ENCODE results near the gene BBX.

BBX gene

GRCh38 chr3:107522510-107523288 lies at the start of gene BBX:
BBX (plus strand) TSS chr3:107522962; CDS start chr3:107710461, 187,499 bp downstream.
- no CpG with 5 or more reads among the region's 42 CpGs for WGBS (ENCODE audit: insufficient coverage, insufficient read length)

GRCh38 chr3:107476462-107476861 lies 46.3 kb upstream of the BBX start:
- no peaks in the 10 kb centered on the region for H3K27me3 ChIP-seq (ENCODE audit: control insufficient read depth, insufficient read depth, low read length)
- no peaks in the 10 kb centered on the region for H3K36me3 ChIP-seq (ENCODE audit: control insufficient read depth, insufficient read depth, low read length)
- H3K4me1 ChIP-seq (ENCODE audit: control insufficient read depth, insufficient read depth, low read length) = no peaks in the 10 kb centered on the region
- H3K9me3 ChIP-seq (ENCODE audit: control insufficient read depth, insufficient read depth, low read length) = no peaks in the 10 kb centered on the region
- DNase-seq (ENCODE audit: low read depth, low spot score) = no peak
- no peak overlapping the region for H3K27ac ChIP-seq (ENCODE audit: low read length)
- no peak overlapping the region for H3K4me3 ChIP-seq (ENCODE audit: low read length)

More at GRCh38 chr3:107522510-107523288, at the start of gene BBX:
- no peak within 1 kb of the TSS for H3K27ac ChIP-seq (ENCODE audit: low read length)
- H3K27me3 ChIP-seq (ENCODE audit: control insufficient read depth, insufficient read depth, low read length) = no peaks in the 10 kb centered on the region
- H3K9me3 ChIP-seq (ENCODE audit: control insufficient read depth, insufficient read depth, low read length) = no peaks in the 10 kb centered on the region
- DNase-seq (ENCODE audit: low read depth, low spot score) = peak; percentile 64
- H3K4me1 ChIP-seq (ENCODE audit: control insufficient read depth, insufficient read depth, low read length) = no peaks in the 10 kb centered on the region
- no peaks in the 10 kb centered on the region for H3K36me3 ChIP-seq (ENCODE audit: control insufficient read depth, insufficient read depth, low read length)
- peak within 1 kb of the TSS; percentile 94 for H3K4me3 ChIP-seq (ENCODE audit: low read length)

- no peak overlapping the region for H3K27ac ChIP-seq (ENCODE audit: low read length)
- H3K36me3 ChIP-seq (ENCODE audit: control insufficient read depth, insufficient read depth, low read length) = no peaks in the 10 kb centered on the region
- H3K9me3 ChIP-seq (ENCODE audit: control insufficient read depth, insufficient read depth, low read length) = no peaks in the 10 kb centered on the region
- DNase-seq (ENCODE audit: low read depth, low spot score) = no peak
- H3K4me1 ChIP-seq (ENCODE audit: control insufficient read depth, insufficient read depth, low read length) = no peaks in the 10 kb centered on the region
- WGBS (ENCODE audit: insufficient coverage, insufficient read length) = no CpG with 5 or more reads among the region's 2 CpGs
- H3K27me3 ChIP-seq (ENCODE audit: control insufficient read depth, insufficient read depth, low read length) = no peaks in the 10 kb centered on the region
- no peak overlapping the region for H3K4me3 ChIP-seq (ENCODE audit: low read length)
Measured at GRCh38 chr3:107487490-107487889, 35.3 kb upstream of the BBX start.

- Histone ChIP-seq H3K4me1 (ENCODE audit: control insufficient read depth, insufficient read depth, low read length) (no peaks in the 10 kb centered on the region), H3K4me3 (ENCODE audit: low read length) (no peak overlapping the region), H3K27me3 (ENCODE audit: control insufficient read depth, insufficient read depth, low read length) (no peaks in the 10 kb centered on the region), H3K27ac (ENCODE audit: low read length) (no peak overlapping the region), H3K9me3 (ENCODE audit: control insufficient read depth, insufficient read depth, low read length) (no peaks in the 10 kb centered on the region), H3K36me3 (ENCODE audit: control insufficient read depth, insufficient read depth, low read length) (no peaks in the 10 kb centered on the region)
- DNase-seq (ENCODE audit: low read depth, low spot score) = no peak
- WGBS (ENCODE audit: insufficient coverage, insufficient read length) = no CpG with 5 or more reads among the region's 4 CpGs
Measured at GRCh38 chr3:107488942-107489341, 33.8 kb upstream of the BBX start.

- Histone ChIP-seq H3K27me3 (ENCODE audit: control insufficient read depth, insufficient read depth, low read length) (no peaks in the 10 kb centered on the region), H3K4me1 (ENCODE audit: control insufficient read depth, insufficient read depth, low read length) (no peaks in the 10 kb centered on the region), H3K36me3 (ENCODE audit: control insufficient read depth, insufficient read depth, low read length) (no peaks in the 10 kb centered on the region), H3K27ac (ENCODE audit: low read length) (no peak overlapping the region), H3K9me3 (ENCODE audit: control insufficient read depth, insufficient read depth, low read length) (no peaks in the 10 kb centered on the region), H3K4me3 (ENCODE audit: low read length) (no peak overlapping the region)
- no CpG with 5 or more reads among the region's 1 CpG for WGBS (ENCODE audit: insufficient coverage, insufficient read length)
- no peak for DNase-seq (ENCODE audit: low read depth, low spot score)
Measured at GRCh38 chr3:107493134-107493533, 29.6 kb upstream of the BBX start.

GRCh38 chr3:107496855-107497254 lies 25.9 kb upstream of the BBX start:
- no peaks in the 10 kb centered on the region for H3K4me1 ChIP-seq (ENCODE audit: control insufficient read depth, insufficient read depth, low read length)
- no peak for DNase-seq (ENCODE audit: low read depth, low spot score)
- no peak overlapping the region for H3K4me3 ChIP-seq (ENCODE audit: low read length)
- no peaks in the 10 kb centered on the region for H3K9me3 ChIP-seq (ENCODE audit: control insufficient read depth, insufficient read depth, low read length)
- no peak overlapping the region for H3K27ac ChIP-seq (ENCODE audit: low read length)
- no peaks in the 10 kb centered on the region for H3K36me3 ChIP-seq (ENCODE audit: control insufficient read depth, insufficient read depth, low read length)
- H3K27me3 ChIP-seq (ENCODE audit: control insufficient read depth, insufficient read depth, low read length) = no peaks in the 10 kb centered on the region
- WGBS (ENCODE audit: insufficient coverage, insufficient read length) = no CpG with 5 or more reads among the region's 3 CpGs

- no peak overlapping the region for H3K4me3 ChIP-seq (ENCODE audit: low read length)
- DNase-seq (ENCODE audit: low read depth, low spot score) = no peak
- no peak overlapping the region for H3K27ac ChIP-seq (ENCODE audit: low read length)
- no peaks in the 10 kb centered on the region for H3K36me3 ChIP-seq (ENCODE audit: control insufficient read depth, insufficient read depth, low read length)
- H3K4me1 ChIP-seq (ENCODE audit: control insufficient read depth, insufficient read depth, low read length) = no peaks in the 10 kb centered on the region
- no CpG with 5 or more reads among the region's 4 CpGs for WGBS (ENCODE audit: insufficient coverage, insufficient read length)
- H3K27me3 ChIP-seq (ENCODE audit: control insufficient read depth, insufficient read depth, low read length) = no peaks in the 10 kb centered on the region
- no peaks in the 10 kb centered on the region for H3K9me3 ChIP-seq (ENCODE audit: control insufficient read depth, insufficient read depth, low read length)
Measured at GRCh38 chr3:107498646-107499045, 24.1 kb upstream of the BBX start.

GRCh38 chr3:107506458-107506857 lies 16.3 kb upstream of the BBX start:
- Histone ChIP-seq H3K27ac (ENCODE audit: low read length) (no peak overlapping the region), H3K36me3 (ENCODE audit: control insufficient read depth, insufficient read depth, low read length) (no peaks in the 10 kb centered on the region), H3K4me3 (ENCODE audit: low read length) (no peak overlapping the region), H3K27me3 (ENCODE audit: control insufficient read depth, insufficient read depth, low read length) (no peaks in the 10 kb centered on the region), H3K9me3 (ENCODE audit: control insufficient read depth, insufficient read depth, low read length) (no peaks in the 10 kb centered on the region), H3K4me1 (ENCODE audit: control insufficient read depth, insufficient read depth, low read length) (no peaks in the 10 kb centered on the region)
- no peak for DNase-seq (ENCODE audit: low read depth, low spot score)
- no CpG with 5 or more reads among the region's 2 CpGs for WGBS (ENCODE audit: insufficient coverage, insufficient read length)

- H3K36me3 ChIP-seq (ENCODE audit: control insufficient read depth, insufficient read depth, low read length) = no peaks in the 10 kb centered on the region
- no peaks in the 10 kb centered on the region for H3K4me1 ChIP-seq (ENCODE audit: control insufficient read depth, insufficient read depth, low read length)
- H3K4me3 ChIP-seq (ENCODE audit: low read length) = no peak overlapping the region
- H3K9me3 ChIP-seq (ENCODE audit: control insufficient read depth, insufficient read depth, low read length) = no peaks in the 10 kb centered on the region
- no peak for DNase-seq (ENCODE audit: low read depth, low spot score)
- H3K27me3 ChIP-seq (ENCODE audit: control insufficient read depth, insufficient read depth, low read length) = no peaks in the 10 kb centered on the region
- H3K27ac ChIP-seq (ENCODE audit: low read length) = no peak overlapping the region
- WGBS (ENCODE audit: insufficient coverage, insufficient read length) = no CpG with 5 or more reads among the region's 2 CpGs
Measured at GRCh38 chr3:107508331-107508730, 14.4 kb upstream of the BBX start.

GRCh38 chr3:107512108-107512507 lies 10.7 kb upstream of the BBX start:
- Histone ChIP-seq H3K36me3 (ENCODE audit: control insufficient read depth, insufficient read depth, low read length) (no peaks in the 10 kb centered on the region), H3K27ac (ENCODE audit: low read length) (no peak overlapping the region), H3K4me3 (ENCODE audit: low read length) (no peak overlapping the region), H3K4me1 (ENCODE audit: control insufficient read depth, insufficient read depth, low read length) (no peaks in the 10 kb centered on the region), H3K27me3 (ENCODE audit: control insufficient read depth, insufficient read depth, low read length) (no peaks in the 10 kb centered on the region), H3K9me3 (ENCODE audit: control insufficient read depth, insufficient read depth, low read length) (no peaks in the 10 kb centered on the region)
- no CpG with 5 or more reads among the region's 1 CpG for WGBS (ENCODE audit: insufficient coverage, insufficient read length)
- DNase-seq (ENCODE audit: low read depth, low spot score) = no peak

GRCh38 chr3:107514453-107514852 lies 8.3 kb upstream of the BBX start:
- Histone ChIP-seq H3K27me3 (ENCODE audit: control insufficient read depth, insufficient read depth, low read length) (no peaks in the 10 kb centered on the region), H3K4me1 (ENCODE audit: control insufficient read depth, insufficient read depth, low read length) (no peaks in the 10 kb centered on the region), H3K4me3 (ENCODE audit: low read length) (no peak overlapping the region), H3K9me3 (ENCODE audit: control insufficient read depth, insufficient read depth, low read length) (no peaks in the 10 kb centered on the region), H3K27ac (ENCODE audit: low read length) (no peak overlapping the region), H3K36me3 (ENCODE audit: control insufficient read depth, insufficient read depth, low read length) (no peaks in the 10 kb centered on the region)
- DNase-seq (ENCODE audit: low read depth, low spot score) = no peak
- no CpG with 5 or more reads among the region's 1 CpG for WGBS (ENCODE audit: insufficient coverage, insufficient read length)

Data from iPS DF 6.9 (cell line).